IMR-90 (cell line): ENCODE data around the gene RIOK2.

Source experiments
- CEBPB ChIP-seq: IDR thresholded peaks from 2 replicates; pipeline ENCODE4 v1.6.1; 2012; ENCODE audit warnings: low read depth, low read length, improper control_type of control experiment
- CHD1 ChIP-seq: IDR thresholded peaks from 2 replicates; pipeline ENCODE4 v1.6.1; 2012; ENCODE audit warnings: low read depth, low read length, improper control_type of control experiment
- CTCF ChIP-seq: conservative IDR thresholded peaks from 2 replicates; pipeline ENCODE4 v1.5.1; 2012; ENCODE audit warnings: mild to moderate bottlenecking, low read depth, low read length, improper control_type of control experiment
- FOS ChIP-seq: fragments of 150-350 bp; IDR thresholded peaks from 2 replicates; pipeline ENCODE4 v1.6.1; 2016; ENCODE audit warnings: low read depth, low read length
- MAFK ChIP-seq: IDR thresholded peaks from 2 replicates; pipeline ENCODE4 v1.6.1; 2012; ENCODE audit warnings: low read depth, low read length, improper control_type of control experiment
- POLR2A ChIP-seq: IDR thresholded peaks from 2 replicates; pipeline ENCODE4 v1.6.1; 2012; ENCODE audit warnings: mild to moderate bottlenecking, low read depth, low read length
- RAD21 ChIP-seq: IDR thresholded peaks from 2 replicates; pipeline ENCODE4 v1.6.1; 2012; ENCODE audit warnings: low read length, improper control_type of control experiment
- SMC3 ChIP-seq: fragments of 150-350 bp; IDR thresholded peaks from 2 replicates; pipeline ENCODE4 v1.6.1; 2016; ENCODE audit warnings: low read depth, mild to moderate bottlenecking, antibody characterized with exemption, low read length, moderate library complexity
- USF2 ChIP-seq: fragments of 150-350 bp; IDR thresholded peaks from 2 replicates; pipeline ENCODE4 v1.6.1; 2017; ENCODE audit warnings: mild to moderate bottlenecking, antibody characterized with exemption, low read length, low read depth

GRCh38 chr5:97149709-97150108 is 33.3 kb downstream of the RIOK2 start:
- no peak for TF ChIP-seq CTCF
- TF ChIP-seq CEBPB, result peak; percentile 81
- TF ChIP-seq POLR2A, result no peak
- no peak for TF ChIP-seq USF2
- no peak for TF ChIP-seq RAD21
- TF ChIP-seq MAFK, result no peak
- no peak for TF ChIP-seq CHD1
- no peak for TF ChIP-seq FOS
- no peak for TF ChIP-seq SMC3
